Natural killer cell (primary cell): ENCODE measurements around the gene BCL7A. TPM values are rescaled to one million over a fixed set of nuclear protein-coding genes. Genes with fewer than 3 reads are reported as not detected.

Experiments used
- ATAC-seq, 3 donors: fragments of 150-1000 bp in 2 of 3; fragments of 200-7000 bp in 1 of 3; cut with Tn5 transposase; 1 replicate in 1 of 3; 2 replicates in 2 of 3; pipeline ENCODE4 v1.10.0; 2021; ENCODE audit warnings: mild to moderate bottlenecking in 2 of 3, moderate library complexity in 2 of 3
- DNase-seq, 2 donors: peaks; one replicate each; pipeline versions ENCODE4 v3.0.0 to v3.0.0-alpha.2; 2013 to 2021; ENCODE audit warnings: mixed read lengths in 1 of 2
- H3K27ac ChIP-seq: one replicate; pipeline ENCODE4 v1.5.1; 2013; ENCODE audit warnings: mild to moderate bottlenecking, low read length
- H3K27me3 ChIP-seq: one replicate; pipeline ENCODE4 v1.6.1; 2013; ENCODE audit warnings: low read length; ENCODE audit not compliant: control insufficient read depth, insufficient read depth
- H3K36me3 ChIP-seq: one replicate; pipeline ENCODE4 v1.6.1; 2013; ENCODE audit warnings: low read length; ENCODE audit not compliant: control insufficient read depth, insufficient read depth
- H3K4me1 ChIP-seq: one replicate; pipeline ENCODE4 v1.6.1; 2013; ENCODE audit warnings: low read length; ENCODE audit not compliant: control insufficient read depth, insufficient read depth
- H3K4me3 ChIP-seq: one replicate; pipeline ENCODE4 v1.5.1; 2013; ENCODE audit warnings: low read length
- H3K9me3 ChIP-seq: one replicate; pipeline ENCODE4 v1.6.1; 2013; ENCODE audit warnings: low read length; ENCODE audit not compliant: control insufficient read depth, insufficient read depth
- H3K27ac Mint-ChIP-seq, 2 donors: one replicate each; pipeline ENCODE4 v1.8.0; 2022; ENCODE audit warnings: mild to moderate bottlenecking in 2 of 2, mixed read lengths in 2 of 2, moderate library complexity in 1 of 2
- H3K27me3 Mint-ChIP-seq, 2 donors: one replicate each; pipeline ENCODE4 v1.8.0; 2022; ENCODE audit warnings: low read depth in 2 of 2, mixed read lengths in 2 of 2
- H3K36me3 Mint-ChIP-seq: one replicate; pipeline ENCODE4 v1.8.0; 2022; ENCODE audit warnings: mixed read lengths
- H3K4me1 Mint-ChIP-seq, 2 donors: one replicate each; pipeline ENCODE4 v1.8.0; 2022; ENCODE audit warnings: mixed read lengths in 2 of 2
- H3K4me3 Mint-ChIP-seq: one replicate; pipeline ENCODE4 v1.8.0; 2022; ENCODE audit warnings: mild to moderate bottlenecking, moderate library complexity, mixed read lengths
- H3K9me3 Mint-ChIP-seq, 2 donors: one replicate each; pipeline ENCODE4 v1.8.0; 2022; ENCODE audit warnings: mixed read lengths in 2 of 2
- WGBS: methylation state at CpG from one replicate; pipeline ENCODE4 v1.1.7; 2013; ENCODE audit warnings: missing lambda C conversion rate; ENCODE audit not compliant: insufficient coverage; 5-methylcytosine and 5-hydroxymethylcytosine counted together
- intact Hi-C: fragments of 100-400 bp; cut with micrococcal nuclease; formaldehyde crosslinking; loops from one replicate; pipeline ENCODE4 v1.14.2; 2022
- total RNA-seq, 4 donors: library from RNA; stranded (reverse); fragments of 120-200 nt in 1 of 4; gene quantifications; one replicate each; pipeline versions ENCODE4 v1.2.3 to v1.2.4, GENCODE V29; 2013 to 2022
- TF ChIP-seq, protein P1 (sequence below): fragments of 200-600 bp; IDR thresholded peaks from one replicate; pipeline ENCODE4 v1.8.0; 2022; ENCODE audit warnings: antibody characterized with exemption

Gene BCL7A
- total RNA-seq, 3 donors from 2014 or later (not counting 1 experiment from before 2014, with no cell fraction given), result 0.85 to 1.1 (median 0.96) TPM

DNA sequence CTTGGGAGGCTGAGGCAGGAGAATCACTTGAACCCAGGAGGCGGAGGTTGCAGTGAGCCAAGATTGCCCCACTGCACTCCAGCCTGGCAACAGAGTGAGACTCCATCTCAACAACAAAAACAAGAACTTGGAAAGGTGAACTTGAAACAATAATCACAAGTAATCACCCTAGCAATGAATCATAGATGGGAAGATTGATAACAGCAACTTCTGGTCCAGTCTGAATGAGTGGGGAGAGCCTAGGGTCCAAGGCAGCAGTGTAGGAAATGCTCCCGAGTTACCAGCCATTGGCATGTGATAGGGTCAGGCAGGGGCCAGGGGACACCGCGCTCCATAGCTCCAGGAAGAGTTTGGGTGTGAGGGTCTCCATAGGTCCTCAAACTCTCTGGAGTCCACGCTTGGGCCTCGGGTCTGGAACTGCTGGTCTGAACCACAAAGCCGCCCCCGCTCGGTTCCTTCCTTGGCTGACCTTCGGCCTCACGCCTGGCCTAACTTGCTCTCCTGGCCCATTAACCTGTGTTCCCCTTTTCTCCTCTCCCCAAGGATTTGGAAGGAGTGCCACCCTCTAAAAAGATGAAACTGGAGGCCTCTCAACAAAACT is 37.0 kb downstream of the BCL7A start:
- H3K4me3 Mint-ChIP-seq, result no peak overlapping the region
- H3K9me3 ChIP-seq, result no peaks in the 10 kb centered on the region
- DNase-seq (no peak), ATAC-seq (no peak)
- TF ChIP-seq, protein P1, sequence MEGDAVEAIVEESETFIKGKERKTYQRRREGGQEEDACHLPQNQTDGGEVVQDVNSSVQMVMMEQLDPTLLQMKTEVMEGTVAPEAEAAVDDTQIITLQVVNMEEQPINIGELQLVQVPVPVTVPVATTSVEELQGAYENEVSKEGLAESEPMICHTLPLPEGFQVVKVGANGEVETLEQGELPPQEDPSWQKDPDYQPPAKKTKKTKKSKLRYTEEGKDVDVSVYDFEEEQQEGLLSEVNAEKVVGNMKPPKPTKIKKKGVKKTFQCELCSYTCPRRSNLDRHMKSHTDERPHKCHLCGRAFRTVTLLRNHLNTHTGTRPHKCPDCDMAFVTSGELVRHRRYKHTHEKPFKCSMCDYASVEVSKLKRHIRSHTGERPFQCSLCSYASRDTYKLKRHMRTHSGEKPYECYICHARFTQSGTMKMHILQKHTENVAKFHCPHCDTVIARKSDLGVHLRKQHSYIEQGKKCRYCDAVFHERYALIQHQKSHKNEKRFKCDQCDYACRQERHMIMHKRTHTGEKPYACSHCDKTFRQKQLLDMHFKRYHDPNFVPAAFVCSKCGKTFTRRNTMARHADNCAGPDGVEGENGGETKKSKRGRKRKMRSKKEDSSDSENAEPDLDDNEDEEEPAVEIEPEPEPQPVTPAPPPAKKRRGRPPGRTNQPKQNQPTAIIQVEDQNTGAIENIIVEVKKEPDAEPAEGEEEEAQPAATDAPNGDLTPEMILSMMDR, result no peak
- no peak overlapping the region for H3K27ac Mint-ChIP-seq
- no peaks in the 10 kb centered on the region for H3K9me3 Mint-ChIP-seq
- no peaks in the 10 kb centered on the region for H3K36me3 ChIP-seq
- no peaks in the 10 kb centered on the region for H3K27me3 ChIP-seq
- intact Hi-C loops, result no loop called here
- WGBS, result 93% methylated on average over 11 of the region's 11 CpGs
- H3K4me3 ChIP-seq, result no peak overlapping the region
- H3K27me3 Mint-ChIP-seq, result no peaks in the 10 kb centered on the region
- H3K27ac ChIP-seq, result no peak overlapping the region
- peaks cover 7% of the 10 kb centered on the region for H3K4me1 ChIP-seq
- peaks cover 0 to 7% of the 10 kb centered on the region in 2 donors for H3K4me1 Mint-ChIP-seq
- no peaks in the 10 kb centered on the region for H3K36me3 Mint-ChIP-seq

DNA sequence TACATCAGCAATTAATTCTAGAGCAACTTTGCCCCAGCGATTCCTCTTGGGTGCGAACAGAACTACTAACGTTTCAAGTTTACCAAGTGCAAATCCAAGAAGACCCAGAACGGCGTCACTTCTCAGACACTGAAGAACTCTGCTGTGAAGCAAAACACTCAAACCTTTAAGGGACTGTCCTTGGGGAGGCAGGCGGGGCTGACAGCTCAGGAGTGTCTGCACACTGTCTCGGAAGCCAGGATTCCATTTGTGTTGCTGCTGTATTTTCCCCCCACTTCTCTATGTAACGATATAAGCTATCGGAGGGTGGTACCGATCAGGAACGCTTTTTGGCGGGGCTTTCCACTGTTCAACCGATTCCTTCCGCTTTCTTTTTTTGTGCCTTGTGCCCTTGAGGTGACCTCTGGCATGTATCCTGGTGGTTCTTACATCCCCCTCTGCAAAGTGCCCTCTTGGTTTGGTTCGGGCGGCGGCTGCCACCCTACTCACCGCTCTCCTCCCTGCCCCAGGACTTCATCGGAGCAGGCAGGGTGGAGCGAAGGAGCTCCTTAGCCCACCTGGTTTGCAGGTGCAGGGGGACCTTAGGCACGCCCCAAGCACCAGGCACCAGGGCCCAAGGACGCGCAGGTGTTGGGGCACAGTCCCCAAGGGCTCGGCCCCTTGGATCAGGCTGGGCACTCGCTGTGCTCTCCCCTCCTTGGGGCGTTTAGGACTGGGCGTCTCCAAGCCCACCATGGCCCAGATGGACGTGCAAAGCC is 37.7 kb downstream of the BCL7A start:
- H3K36me3 ChIP-seq, result no peaks in the 10 kb centered on the region
- no peak overlapping the region for H3K27ac ChIP-seq

DNA sequence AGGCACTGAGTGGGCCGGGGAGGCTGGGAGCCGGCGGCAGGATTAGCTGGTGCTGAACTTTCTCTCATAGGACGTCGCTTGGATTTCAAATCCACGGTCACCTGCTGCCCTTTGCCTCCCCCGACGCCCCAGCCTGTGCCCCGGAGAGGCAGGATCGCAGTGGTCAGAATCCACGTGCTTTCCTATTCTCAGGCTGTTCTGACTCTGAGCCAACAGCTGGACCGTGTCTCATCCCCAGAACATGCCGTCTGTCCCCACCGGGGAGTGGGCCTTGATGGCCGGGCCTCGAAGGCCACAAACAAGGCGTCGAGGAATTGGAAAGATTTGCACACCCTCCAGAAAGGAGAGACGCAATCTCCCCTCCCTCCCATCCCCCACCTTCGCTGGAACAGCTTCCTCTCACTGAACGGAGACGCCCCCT is 38.4 kb downstream of the BCL7A start:
- Histone ChIP-seq H3K27me3 (no peaks in the 10 kb centered on the region), H3K9me3 (no peaks in the 10 kb centered on the region), H3K4me3 (no peak overlapping the region), H3K27ac (no peak overlapping the region), H3K36me3 (no peaks in the 10 kb centered on the region), H3K4me1 (no peaks in the 10 kb centered on the region)
- Mint-ChIP-seq H3K27me3 (no peaks in the 10 kb centered on the region), H3K27ac (no peak overlapping the region), H3K4me3 (no peak overlapping the region), H3K36me3 (no peaks in the 10 kb centered on the region), H3K4me1 (no peaks in the 10 kb centered on the region), H3K9me3 (no peaks in the 10 kb centered on the region)
- no peak for ATAC-seq
- intact Hi-C loops, result no loop called here
- 95% methylated on average over 22 of the region's 22 CpGs for WGBS
- DNase-seq, result no peak
- TF ChIP-seq, protein P1, result no peak

More for the DNA sequence above, 37.7 kb downstream of the BCL7A start:
- intact Hi-C loops, result no loop called here
- WGBS, result 94% methylated on average over 28 of the region's 28 CpGs
- Histone ChIP-seq H3K4me1 (peaks cover 4% of the 10 kb centered on the region), H3K9me3 (no peaks in the 10 kb centered on the region), H3K4me3 (no peak overlapping the region), H3K27me3 (no peaks in the 10 kb centered on the region)
- Mint-ChIP-seq H3K9me3 (no peaks in the 10 kb centered on the region), H3K4me1 (peaks cover 0 to 3% of the 10 kb centered on the region in 2 donors), H3K27me3 (no peaks in the 10 kb centered on the region), H3K27ac (no peak overlapping the region), H3K36me3 (no peaks in the 10 kb centered on the region), H3K4me3 (no peak overlapping the region)
- TF ChIP-seq, protein P1, result no peak
- no peak for ATAC-seq
- no peak for DNase-seq
